ENCODE data around the gene TIGD6. TPM values are rescaled to one million over a fixed set of nuclear protein-coding genes. Genes with fewer than 3 reads are reported as not detected.

Gene TIGD6
- total RNA-seq, 4 donors from 2014 or later: 2.9 to 3.5 (median 3.2) TPM

- TF ChIP-seq POLR2A (IDR thresholded peaks at IDR 0.05; ENCODE audit: low read depth) (no peak), EP300 (IDR thresholded peaks at IDR 0.05) (no peak), POLR2AphosphoS5 (IDR thresholded peaks at IDR 0.05) (no peak), CTCF (IDR thresholded peaks at IDR 0.05) (no peak)
- Histone ChIP-seq H3K9me3 (no peaks in the 10 kb centered on the region), H3K4me1 (no peaks in the 10 kb centered on the region), H3K4me3 (no peak overlapping the region), H3K27me3 (no peaks in the 10 kb centered on the region), H3K27ac (replicated peaks in 1 of 4) (no peak overlapping the region), H3K36me3 (no peaks in the 10 kb centered on the region)
- intact Hi-C loops (cut with DNase I): no loop called here
- DNase-seq (ENCODE audit: extremely low spot score): no peak
- WGBS: 94% methylated on average over 4 of the region's 4 CpGs
These were observed 31.1 kb downstream of the TIGD6 start for GRCh38 chr5:149969181-149969930.

- intact Hi-C loops (cut with DNase I): no loop called here
- Histone ChIP-seq H3K27ac (replicated peaks in 1 of 4) (no peak overlapping the region), H3K9me3 (no peaks in the 10 kb centered on the region), H3K36me3 (no peaks in the 10 kb centered on the region), H3K27me3 (no peaks in the 10 kb centered on the region), H3K4me1 (peaks cover 0 to 8% (median under 1%) of the 10 kb centered on the region in 4 donors), H3K4me3 (no peak overlapping the region)
- 94% methylated on average over 3 of the region's 3 CpGs for WGBS
- DNase-seq (ENCODE audit: extremely low spot score): no peak
- TF ChIP-seq CTCF (IDR thresholded peaks at IDR 0.05): no peak
- TF ChIP-seq POLR2A (IDR thresholded peaks at IDR 0.05; ENCODE audit: low read depth): no peak
- TF ChIP-seq POLR2AphosphoS5 (IDR thresholded peaks at IDR 0.05): no peak
- no peak for TF ChIP-seq EP300 (IDR thresholded peaks at IDR 0.05)
These were observed 33.5 kb downstream of the TIGD6 start for GRCh38 chr5:149966946-149967345.

GRCh38 chr5:149963729-149964128, 36.7 kb downstream of the TIGD6 start:
- no peaks in the 10 kb centered on the region for H3K36me3 ChIP-seq
- TF ChIP-seq CTCF (IDR thresholded peaks at IDR 0.05) (no peak), POLR2A (IDR thresholded peaks at IDR 0.05; ENCODE audit: low read depth) (no peak), POLR2AphosphoS5 (IDR thresholded peaks at IDR 0.05) (no peak), EP300 (IDR thresholded peaks at IDR 0.05) (no peak)
- intact Hi-C loops (cut with DNase I): no loop called here
- DNase-seq (ENCODE audit: extremely low spot score): no peak
- no peaks in the 10 kb centered on the region for H3K9me3 ChIP-seq
- peaks cover 15 to 31% (median 22%) of the 10 kb centered on the region in 4 donors for H3K4me1 ChIP-seq
- no peak overlapping the region for H3K27ac ChIP-seq (replicated peaks in 1 of 4)
- H3K4me3 ChIP-seq: no peak overlapping the region
- no peaks in the 10 kb centered on the region for H3K27me3 ChIP-seq
- 97% methylated on average over 3 of the region's 3 CpGs for WGBS

GRCh38 chr5:149962601-149963300, 37.7 kb downstream of the TIGD6 start:
- no peak for DNase-seq (ENCODE audit: extremely low spot score)
- no peaks in the 10 kb centered on the region for H3K27me3 ChIP-seq

GRCh38 chr5:149961957-149962409, 38.5 kb downstream of the TIGD6 start:
- H3K36me3 ChIP-seq: no peaks in the 10 kb centered on the region
- 69% methylated on average over 6 of the region's 6 CpGs for WGBS
- DNase-seq (ENCODE audit: extremely low spot score): no peak
- H3K4me3 ChIP-seq: peak overlapping the region in 1 of 4 donors; percentile 66
- peaks cover 15 to 31% (median 22%) of the 10 kb centered on the region in 4 donors for H3K4me1 ChIP-seq
- TF ChIP-seq POLR2AphosphoS5 (IDR thresholded peaks at IDR 0.05) (no peak), CTCF (IDR thresholded peaks at IDR 0.05) (peak in 2 of 3 experiments; percentile 19 to 39), POLR2A (IDR thresholded peaks at IDR 0.05; ENCODE audit: low read depth) (no peak), EP300 (IDR thresholded peaks at IDR 0.05) (no peak)
- no peak overlapping the region for H3K27ac ChIP-seq (replicated peaks in 1 of 4)
- no peaks in the 10 kb centered on the region for H3K9me3 ChIP-seq
- intact Hi-C loops (cut with DNase I): no loop called here
- no peaks in the 10 kb centered on the region for H3K27me3 ChIP-seq

More at GRCh38 chr5:149962601-149963300, 37.7 kb downstream of the TIGD6 start:
- WGBS: 92% methylated on average over 5 of the region's 5 CpGs
- intact Hi-C loops (cut with DNase I): no loop called here
- no peak overlapping the region for H3K27ac ChIP-seq (replicated peaks in 1 of 4)
- H3K9me3 ChIP-seq: no peaks in the 10 kb centered on the region
- H3K4me3 ChIP-seq: no peak overlapping the region
- no peak for TF ChIP-seq POLR2A (IDR thresholded peaks at IDR 0.05; ENCODE audit: low read depth)
- no peak for TF ChIP-seq EP300 (IDR thresholded peaks at IDR 0.05)
- H3K4me1 ChIP-seq: peaks cover 15 to 31% (median 22%) of the 10 kb centered on the region in 4 donors
- no peaks in the 10 kb centered on the region for H3K36me3 ChIP-seq

Measured in esophagus muscularis mucosa (tissue), 4 donors.